ENCODE measurements around the gene MTHFD1L. TPM values are rescaled to one million over a fixed set of nuclear protein-coding genes. Genes with fewer than 3 reads are reported as not detected.

The MTHFD1L gene
- total RNA-seq, 1 donor from 2014 or later = 107 TPM

DNA sequence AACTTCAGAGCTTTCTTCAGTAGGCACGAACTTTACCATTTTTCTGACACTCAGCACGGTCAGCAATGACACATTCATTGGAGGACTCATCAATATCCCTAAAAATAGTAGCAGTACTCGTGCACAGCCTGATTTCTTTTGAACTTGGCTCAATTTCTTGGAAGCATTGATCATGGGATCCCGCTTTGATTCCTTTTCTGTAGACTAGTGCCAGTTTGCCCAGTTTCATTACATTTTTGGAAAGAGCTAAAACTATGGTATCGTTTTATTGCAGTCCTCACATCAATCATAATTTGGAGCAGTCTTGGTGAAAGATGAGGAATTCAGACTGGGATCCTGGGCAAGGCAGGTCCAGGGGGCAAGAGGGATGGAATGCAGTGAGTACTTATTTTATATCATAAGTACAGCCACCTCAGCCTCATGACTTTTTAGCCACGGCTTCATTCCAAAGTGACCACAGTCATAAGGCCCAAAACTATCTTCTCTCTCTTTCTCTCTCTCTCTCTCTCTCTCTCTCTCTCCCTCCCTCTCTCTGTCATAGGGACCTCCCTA is 203.3 kb downstream of the MTHFD1L start:
- Mint-ChIP-seq H3K36me3 (ENCODE audit: low read depth, unreplicated experiment) (peaks cover 27% of the 10 kb centered on the region), H3K4me1 (ENCODE audit: low read depth, unreplicated experiment) (peaks cover 39% of the 10 kb centered on the region), H3K27me3 (ENCODE audit: low read depth, unreplicated experiment) (no peaks in the 10 kb centered on the region), H3K4me3 (ENCODE audit: unreplicated experiment) (peak overlapping the region; percentile 36), H3K27ac (ENCODE audit: unreplicated experiment) (peak overlapping the region; percentile 89), H3K9me3 (ENCODE audit: unreplicated experiment) (no peaks in the 10 kb centered on the region)
- no peaks in the 10 kb centered on the region for H3K36me3 ChIP-seq (ENCODE audit: insufficient read depth, low read length)
- TF ChIP-seq CTCF (IDR thresholded peaks at IDR 0.05; ENCODE audit: insufficient read depth, low read depth, low read length) = no peak
- no peak for TF ChIP-seq EZH2 (IDR thresholded peaks at IDR 0.05; ENCODE audit: insufficient read depth, low read length)
- no peaks in the 10 kb centered on the region for H3K27me3 ChIP-seq (ENCODE audit: insufficient read depth, low read length)
- H3K27ac ChIP-seq (ENCODE audit: low read depth, low read length) = peak overlapping the region; percentile 99
- H4K20me1 ChIP-seq (ENCODE audit: insufficient read depth, low read length) = no peaks in the 10 kb centered on the region
- FAIRE-seq (no peak), DNase-seq (ENCODE audit: low read depth) (peak; percentile 91)
- H3K9ac ChIP-seq (ENCODE audit: low read length) = peak overlapping the region; percentile 89
- H3K79me2 ChIP-seq (ENCODE audit: insufficient read depth, low read length) = peaks cover 3% of the 10 kb centered on the region
- H3K9me3 ChIP-seq (ENCODE audit: insufficient read depth, low read depth, low read length) = no peaks in the 10 kb centered on the region
- H3K4me3 ChIP-seq (ENCODE audit: insufficient read depth, low read depth, low read length) = no peak overlapping the region
- peaks cover 44% of the 10 kb centered on the region for H3K4me1 ChIP-seq (ENCODE audit: insufficient read depth, low read length)
- peak overlapping the region; percentile 73 for H3K4me2 ChIP-seq (ENCODE audit: low read length)
- no peak overlapping the region for H2AFZ ChIP-seq (ENCODE audit: low read depth, low read length)

DNA sequence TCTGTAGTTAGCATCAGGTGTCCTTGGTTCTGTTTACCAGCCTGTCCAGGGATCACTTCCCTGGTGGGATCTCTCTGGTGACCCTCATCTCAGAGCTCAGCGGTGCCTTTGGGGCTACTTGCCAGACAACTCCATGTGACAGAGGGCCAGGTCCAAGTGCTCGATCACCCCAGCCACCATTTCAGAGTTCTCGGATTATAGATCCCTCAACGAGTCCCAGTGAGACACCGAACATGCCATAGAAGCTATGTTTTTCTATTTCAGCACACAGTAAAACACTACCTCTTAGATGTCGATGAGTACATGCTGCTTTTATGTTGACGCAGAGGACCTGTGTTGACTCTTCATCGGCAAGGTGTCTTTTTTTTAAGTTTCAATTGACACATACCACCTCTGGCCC is 204.1 kb downstream of the MTHFD1L start:
- H3K27me3 ChIP-seq (ENCODE audit: insufficient read depth, low read length) = no peaks in the 10 kb centered on the region
- H3K4me1 ChIP-seq (ENCODE audit: insufficient read depth, low read length) = peaks cover 41% of the 10 kb centered on the region
- peaks cover 1% of the 10 kb centered on the region for H3K36me3 ChIP-seq (ENCODE audit: insufficient read depth, low read length)
- FAIRE-seq = no peak
- no peak overlapping the region for H2AFZ ChIP-seq (ENCODE audit: low read depth, low read length)
- peak overlapping the region; percentile 99 for H3K27ac ChIP-seq (ENCODE audit: low read depth, low read length)
- H3K27ac Mint-ChIP-seq (ENCODE audit: unreplicated experiment) = peak overlapping the region; percentile 89
- H3K9ac ChIP-seq (ENCODE audit: low read length) = peak overlapping the region; percentile 89
- no peak for DNase-seq (ENCODE audit: low read depth)
- H3K79me2 ChIP-seq (ENCODE audit: insufficient read depth, low read length) = peaks cover 3% of the 10 kb centered on the region
- no peak overlapping the region for H3K4me3 ChIP-seq (ENCODE audit: insufficient read depth, low read depth, low read length)
- TF ChIP-seq EZH2 (IDR thresholded peaks at IDR 0.05; ENCODE audit: insufficient read depth, low read length) = no peak
- TF ChIP-seq CTCF (IDR thresholded peaks at IDR 0.05; ENCODE audit: insufficient read depth, low read depth, low read length) = no peak
- H3K27me3 Mint-ChIP-seq (ENCODE audit: low read depth, unreplicated experiment) = no peaks in the 10 kb centered on the region
- peaks cover 2% of the 10 kb centered on the region for H3K9me3 ChIP-seq (ENCODE audit: insufficient read depth, low read depth, low read length)
- no peak overlapping the region for H3K4me3 Mint-ChIP-seq (ENCODE audit: unreplicated experiment)
- H3K4me2 ChIP-seq (ENCODE audit: low read length) = peak overlapping the region; percentile 73
- peaks cover 27% of the 10 kb centered on the region for H3K36me3 Mint-ChIP-seq (ENCODE audit: low read depth, unreplicated experiment)
- H3K9me3 Mint-ChIP-seq (ENCODE audit: unreplicated experiment) = no peaks in the 10 kb centered on the region
- peaks cover 39% of the 10 kb centered on the region for H3K4me1 Mint-ChIP-seq (ENCODE audit: low read depth, unreplicated experiment)
- no peaks in the 10 kb centered on the region for H4K20me1 ChIP-seq (ENCODE audit: insufficient read depth, low read length)

DNA sequence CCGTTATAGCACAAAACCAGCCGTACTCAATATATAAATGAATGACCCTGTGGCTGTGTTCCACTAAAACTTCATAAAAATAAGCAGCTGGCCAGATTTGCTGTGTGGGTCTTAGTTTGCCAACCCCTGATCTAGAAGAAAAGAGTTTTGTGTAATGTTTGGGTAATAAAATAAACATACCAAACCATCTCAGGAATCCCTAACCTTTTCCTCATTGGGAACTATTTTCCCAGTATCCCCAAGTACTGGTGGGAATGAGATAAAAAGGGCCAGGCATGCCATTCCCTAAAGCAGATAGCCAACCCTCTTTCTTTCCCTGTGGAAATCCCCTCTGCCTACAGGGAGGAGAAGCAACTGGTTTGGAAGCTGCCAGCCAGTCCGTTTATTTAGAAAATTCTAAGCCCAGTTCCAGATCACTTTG is 205.1 kb downstream of the MTHFD1L start:
- H2AFZ ChIP-seq (ENCODE audit: low read depth, low read length) = no peak overlapping the region
- Mint-ChIP-seq H3K27me3 (ENCODE audit: low read depth, unreplicated experiment) (no peaks in the 10 kb centered on the region), H3K36me3 (ENCODE audit: low read depth, unreplicated experiment) (peaks cover 24% of the 10 kb centered on the region), H3K4me3 (ENCODE audit: unreplicated experiment) (no peak overlapping the region), H3K4me1 (ENCODE audit: low read depth, unreplicated experiment) (peaks cover 37% of the 10 kb centered on the region), H3K27ac (ENCODE audit: unreplicated experiment) (peak overlapping the region; percentile 60), H3K9me3 (ENCODE audit: unreplicated experiment) (no peaks in the 10 kb centered on the region)
- H4K20me1 ChIP-seq (ENCODE audit: insufficient read depth, low read length) = no peaks in the 10 kb centered on the region
- peak overlapping the region; percentile 73 for H3K4me2 ChIP-seq (ENCODE audit: low read length)
- no peaks in the 10 kb centered on the region for H3K27me3 ChIP-seq (ENCODE audit: insufficient read depth, low read length)
- H3K27ac ChIP-seq (ENCODE audit: low read depth, low read length) = peak overlapping the region; percentile 99
- peaks cover 41% of the 10 kb centered on the region for H3K4me1 ChIP-seq (ENCODE audit: insufficient read depth, low read length)
- no peak overlapping the region for H3K4me3 ChIP-seq (ENCODE audit: insufficient read depth, low read depth, low read length)
- H3K79me2 ChIP-seq (ENCODE audit: insufficient read depth, low read length) = peaks cover 2% of the 10 kb centered on the region
- peak overlapping the region; percentile 75 for H3K9ac ChIP-seq (ENCODE audit: low read length)
- DNase-seq (ENCODE audit: low read depth) (peak; percentile 87), FAIRE-seq (no peak)
- H3K9me3 ChIP-seq (ENCODE audit: insufficient read depth, low read depth, low read length) = peaks cover 3% of the 10 kb centered on the region
- no peak for TF ChIP-seq EZH2 (IDR thresholded peaks at IDR 0.05; ENCODE audit: insufficient read depth, low read length)
- TF ChIP-seq CTCF (IDR thresholded peaks at IDR 0.05; ENCODE audit: insufficient read depth, low read depth, low read length) = no peak
- H3K36me3 ChIP-seq (ENCODE audit: insufficient read depth, low read length) = peaks cover 4% of the 10 kb centered on the region

Data from astrocyte (in vitro differentiated cells and primary cell).